ENCODE data around the gene DBX2.
"Not testable (repeated sequence)": the region's sequence is repeated elsewhere in the genome, so short reads cannot be mapped to it uniquely, and the experiment has no call there.

Gene DBX2

GRCh38 chr12:45008211-45008610 is 42.7 kb downstream of the DBX2 start:
- DNase-seq = no peak

- DNase-seq = no peak
Measured at GRCh38 chr12:44999355-44999754, 51.5 kb downstream of the DBX2 start.

GRCh38 chr12:44993161-44993560 is 57.7 kb downstream of the DBX2 start:
- DNase-seq = no peak

- not testable (repeated sequence) for DNase-seq
Measured at GRCh38 chr12:44984863-44985262, 66.0 kb downstream of the DBX2 start.

- DNase-seq = no peak
Measured at GRCh38 chr12:44979918-44980317, 71.0 kb downstream of the DBX2 start.

- DNase-seq = no peak
Measured at GRCh38 chr12:44976246-44976645, 74.7 kb downstream of the DBX2 start.

- DNase-seq = no peak
Measured at GRCh38 chr12:44972746-44973421, 78.0 kb downstream of the DBX2 start.

GRCh38 chr12:44968965-44969364 is 81.9 kb downstream of the DBX2 start:
- DNase-seq = no peak
